HG03060 (cell line): ENCODE measurements around the gene SLC6A12.
"Not testable (repeated sequence)": the region's sequence is repeated elsewhere in the genome, so short reads cannot be mapped to it uniquely, and the experiment has no call there.

ENCODE experiments used
- ATAC-seq: cut with Tn5 transposase; IDR thresholded peaks from one replicate; pipeline ENCODE4 v1.9.1; 2021; ENCODE audit warnings: low read depth, moderate number of reproducible peaks; ENCODE audit not compliant: unreplicated experiment

The SLC6A12 gene

DNA sequence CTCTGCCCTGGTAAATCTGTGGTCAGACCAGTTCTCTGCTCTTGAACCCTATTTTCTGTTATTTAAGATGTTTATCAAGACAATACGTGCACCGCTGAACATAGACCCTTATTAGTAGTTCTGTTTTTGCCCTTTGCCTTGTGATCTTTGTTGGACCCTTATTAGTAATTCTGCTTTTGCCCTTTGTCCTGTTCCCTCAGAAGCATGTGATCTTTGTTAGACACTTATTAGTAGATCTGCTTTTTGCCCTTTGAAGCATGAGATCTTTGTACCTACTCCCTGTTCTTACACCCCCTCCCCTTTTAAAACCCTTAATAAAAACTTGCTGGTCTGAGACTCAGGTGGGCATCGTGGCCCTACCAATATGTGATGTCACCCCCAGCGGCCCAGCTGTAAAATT is 22.0 kb upstream of the SLC6A12 start:
- not testable (repeated sequence) for ATAC-seq

DNA sequence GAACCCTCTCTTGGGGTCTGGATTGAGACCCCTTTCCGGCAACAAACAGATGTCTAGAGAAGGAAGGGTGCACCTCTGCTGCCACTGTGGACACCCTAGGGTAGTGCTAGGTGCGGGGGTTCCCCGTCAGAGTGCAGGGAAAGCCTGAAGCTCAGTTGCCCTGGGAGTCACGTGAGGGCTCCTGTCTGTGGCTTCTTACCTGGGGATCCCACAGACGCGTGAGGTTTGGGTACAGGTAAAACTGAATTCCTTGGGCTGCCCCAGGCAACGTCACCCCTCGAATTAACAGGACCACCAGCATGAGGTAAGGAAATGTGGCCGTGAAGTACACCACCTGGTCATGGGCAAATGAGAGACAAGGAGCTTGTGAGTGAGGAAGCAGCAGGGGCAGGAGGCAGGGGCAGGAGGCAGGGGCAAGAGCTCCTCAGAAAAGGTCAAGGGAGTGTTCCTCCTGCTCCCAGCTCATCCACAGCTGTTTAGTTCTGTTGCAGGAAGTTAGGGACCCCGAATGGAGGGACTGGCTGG is 21.0 kb upstream of the SLC6A12 start:
- no peak for ATAC-seq

DNA sequence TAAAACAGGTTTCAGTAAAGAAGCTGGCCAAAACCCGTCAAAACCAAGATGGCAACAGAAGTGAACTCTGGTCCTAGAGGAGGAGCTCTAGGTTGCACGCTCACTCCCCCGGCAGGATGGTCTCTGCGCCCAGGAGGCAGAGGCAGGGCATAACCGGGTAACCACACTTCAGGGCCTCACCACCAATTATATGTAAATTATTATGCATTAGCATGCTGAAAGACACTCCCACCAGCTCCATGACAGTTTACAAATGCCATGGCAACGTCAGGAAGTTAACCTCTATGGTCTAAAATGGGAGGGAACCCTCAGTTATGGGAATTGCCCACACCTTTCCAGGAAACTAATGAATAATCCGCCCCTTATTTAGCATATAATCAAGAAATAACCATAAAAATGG is 20.1 kb upstream of the SLC6A12 start:
- no peak for ATAC-seq

DNA sequence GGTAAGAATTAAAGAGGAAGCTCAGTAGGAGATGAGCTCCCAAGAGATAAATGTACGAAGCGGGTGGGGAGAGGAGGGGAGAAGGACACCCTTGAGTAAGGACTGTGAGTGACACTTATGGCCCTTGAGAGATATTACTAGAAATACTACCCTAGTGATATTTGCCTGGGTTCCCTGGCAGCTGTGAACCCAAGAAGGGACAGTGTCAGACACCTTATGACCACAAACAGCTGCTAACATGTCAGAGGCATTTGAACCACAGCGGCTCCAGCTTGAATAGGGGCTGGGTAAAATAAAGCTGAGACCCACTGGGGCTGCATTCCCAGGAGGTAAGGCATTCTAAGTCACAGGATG is 19.6 kb upstream of the SLC6A12 start:
- ATAC-seq: no peak

DNA sequence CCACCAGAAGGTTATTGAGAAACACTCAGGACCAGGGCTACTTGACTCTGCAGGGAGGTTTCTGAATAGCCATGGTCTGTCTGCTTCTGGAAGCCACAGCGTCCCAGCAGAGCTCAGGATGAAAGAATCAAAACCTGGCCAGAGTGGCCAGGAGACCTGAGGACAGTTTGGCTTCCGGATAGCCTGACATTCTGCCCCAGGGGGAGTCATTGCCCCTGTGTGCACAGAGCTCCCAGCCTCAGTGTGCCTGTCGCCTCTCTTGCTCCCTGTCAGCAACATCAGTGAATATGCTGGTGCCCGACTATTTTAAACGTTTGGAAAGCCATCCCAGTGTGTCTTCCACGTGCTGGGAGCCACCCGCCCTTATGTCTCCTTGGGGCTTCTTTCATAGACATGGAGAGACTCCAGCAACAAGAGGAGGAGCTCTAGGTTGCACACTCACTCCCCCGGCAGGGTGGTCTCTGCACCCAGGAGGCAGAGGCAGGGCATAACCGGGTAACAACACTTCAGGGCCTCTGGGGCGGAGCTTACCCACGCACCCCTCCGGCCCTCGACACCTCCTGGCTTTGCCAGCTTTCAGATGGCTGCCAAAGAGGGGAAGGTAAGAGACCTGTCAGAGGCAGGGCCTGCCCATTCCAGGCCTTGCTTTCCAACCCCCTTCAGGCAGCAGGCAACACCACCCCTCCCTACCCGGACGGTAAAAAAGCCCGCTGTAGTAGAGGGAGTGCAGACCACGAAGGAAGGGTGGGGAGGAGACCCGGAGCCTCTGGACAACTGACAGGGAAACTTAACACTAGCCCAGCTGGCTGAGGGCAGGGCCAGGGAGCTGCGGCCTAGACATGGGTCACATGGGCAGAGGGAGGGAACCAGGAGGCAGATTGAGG is 19.0 kb upstream of the SLC6A12 start:
- ATAC-seq: no peak

DNA sequence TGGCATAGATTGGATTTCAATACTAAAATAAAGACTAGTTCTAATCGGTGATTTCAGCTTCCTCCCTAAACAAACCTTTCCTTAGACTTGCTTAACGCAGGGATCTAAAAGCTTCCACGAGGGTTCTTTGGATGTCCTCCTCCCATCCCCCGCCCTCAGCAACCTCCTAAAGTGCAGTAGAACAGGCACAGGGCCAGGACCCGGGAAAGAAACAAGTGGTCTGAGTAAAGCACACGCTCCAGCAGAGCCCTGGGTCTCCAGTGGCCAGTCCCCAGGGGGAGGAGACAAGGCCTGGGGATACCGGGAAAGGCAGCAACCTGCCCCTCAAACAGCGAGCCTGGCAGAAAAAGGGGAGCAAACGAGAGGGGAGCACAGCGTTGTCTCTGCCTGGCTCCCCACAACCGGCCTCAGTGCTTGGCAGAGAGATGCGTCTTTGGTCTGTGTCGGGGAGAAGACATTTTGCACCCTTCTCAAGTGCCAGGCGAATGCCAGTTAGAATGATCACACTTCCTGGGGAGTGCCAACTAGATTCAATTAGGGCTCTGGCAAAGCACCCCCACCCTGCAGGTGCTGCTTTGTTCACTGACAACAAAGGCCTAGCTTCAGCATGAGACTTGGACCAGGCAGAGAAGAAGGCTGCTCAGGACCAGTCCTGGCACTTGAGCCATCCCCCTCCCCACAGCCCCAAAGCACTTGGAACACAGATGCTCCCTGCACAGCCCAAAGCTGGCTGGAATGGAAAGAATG is 17.1 kb upstream of the SLC6A12 start:
- ATAC-seq: no peak

DNA sequence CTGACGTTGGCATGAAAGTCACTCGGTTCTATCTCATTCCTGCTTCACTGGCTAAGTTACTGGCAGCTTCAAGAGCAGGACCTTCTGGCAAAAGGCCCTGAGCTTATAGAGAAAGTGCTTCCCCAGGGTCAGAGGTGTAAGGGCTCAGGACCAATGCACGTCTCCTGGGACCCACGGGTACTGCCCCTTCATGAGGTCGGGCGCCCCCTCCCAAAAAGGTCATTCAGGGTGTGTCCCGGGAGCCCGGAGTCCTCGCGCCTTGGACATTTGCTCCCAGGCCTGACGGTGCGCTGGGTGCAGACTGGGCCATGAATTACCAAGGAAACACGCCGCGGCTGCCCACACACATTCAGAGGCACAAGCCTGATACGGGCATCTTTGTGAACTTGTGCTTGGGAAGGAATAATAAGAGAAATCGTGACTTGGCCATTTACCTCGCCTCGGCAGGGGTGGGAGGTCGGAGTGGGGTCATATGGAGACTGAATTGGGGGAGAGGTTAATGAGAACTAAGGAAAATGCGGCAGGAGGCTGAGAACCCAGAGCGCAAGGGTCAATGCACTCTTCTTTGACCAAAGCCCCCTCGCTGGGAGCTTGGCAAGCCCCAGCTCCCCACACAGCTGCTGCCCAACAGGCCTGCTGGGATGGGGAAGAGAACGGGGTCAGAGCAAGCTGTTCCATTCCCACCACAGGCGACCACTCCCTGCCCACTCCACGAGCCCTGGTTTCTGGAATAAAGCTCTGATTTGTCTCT is 15.7 kb upstream of the SLC6A12 start:
- no peak for ATAC-seq

DNA sequence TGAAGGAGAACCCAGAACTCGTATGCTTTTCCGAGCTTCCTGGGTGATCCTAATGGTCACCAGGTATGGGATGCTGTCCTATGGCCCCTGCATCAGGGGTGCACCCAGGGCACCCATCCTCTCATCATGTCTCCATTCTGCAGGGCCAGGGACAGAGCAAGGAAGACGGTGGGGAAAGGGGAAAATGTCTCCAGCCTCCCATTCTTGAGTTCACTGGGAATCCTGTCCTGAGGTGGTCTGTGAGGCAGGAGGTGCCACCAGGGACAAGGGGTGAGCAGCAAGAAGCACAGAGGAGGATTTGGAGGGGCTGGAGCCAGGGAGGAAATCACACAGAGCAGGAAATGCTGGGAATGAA is 14.9 kb upstream of the SLC6A12 start:
- no peak for ATAC-seq

DNA sequence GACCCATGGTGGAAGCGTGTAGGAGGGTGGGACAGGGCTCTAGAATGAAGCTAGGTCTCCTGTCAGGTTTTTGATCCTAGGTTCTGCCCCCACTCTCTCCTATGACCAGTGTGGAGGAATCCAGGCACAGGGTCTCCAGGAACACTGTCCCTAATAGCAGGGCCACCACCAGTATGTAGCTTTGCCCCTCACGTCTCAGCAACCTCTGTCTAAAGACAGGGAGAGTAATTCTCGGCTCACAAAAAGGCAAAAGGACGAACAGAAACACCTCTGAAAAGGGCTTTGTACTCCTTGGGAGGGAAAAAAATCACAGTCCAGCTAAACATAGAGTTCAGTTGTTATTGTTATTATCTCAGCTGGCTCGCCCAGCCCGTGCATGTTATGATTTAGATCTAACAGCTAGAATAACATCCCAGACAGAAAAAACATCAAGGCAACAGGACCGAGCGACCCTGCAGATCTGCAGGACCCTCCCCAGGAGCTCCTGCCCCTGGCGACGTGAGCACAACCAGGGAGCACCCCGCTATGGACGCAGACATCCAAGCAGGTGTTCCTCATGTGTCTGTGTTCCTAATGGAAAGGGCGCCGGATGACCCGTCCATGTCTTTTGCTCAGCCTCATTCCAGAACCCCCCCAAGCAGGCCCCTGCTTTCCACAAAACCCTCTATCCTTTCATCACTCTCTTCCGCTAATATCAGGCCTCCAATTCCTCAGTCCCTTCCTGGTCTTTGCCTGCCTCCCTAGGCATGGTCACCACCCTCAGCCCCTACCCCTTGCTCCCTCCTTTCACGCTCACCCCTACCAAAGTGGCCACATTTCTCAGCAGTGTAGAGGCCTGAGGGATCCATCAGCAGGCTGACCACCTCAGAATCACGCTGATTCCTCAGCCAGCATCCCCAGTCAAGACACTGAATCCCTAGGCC is 14.2 kb upstream of the SLC6A12 start:
- no peak for ATAC-seq

DNA sequence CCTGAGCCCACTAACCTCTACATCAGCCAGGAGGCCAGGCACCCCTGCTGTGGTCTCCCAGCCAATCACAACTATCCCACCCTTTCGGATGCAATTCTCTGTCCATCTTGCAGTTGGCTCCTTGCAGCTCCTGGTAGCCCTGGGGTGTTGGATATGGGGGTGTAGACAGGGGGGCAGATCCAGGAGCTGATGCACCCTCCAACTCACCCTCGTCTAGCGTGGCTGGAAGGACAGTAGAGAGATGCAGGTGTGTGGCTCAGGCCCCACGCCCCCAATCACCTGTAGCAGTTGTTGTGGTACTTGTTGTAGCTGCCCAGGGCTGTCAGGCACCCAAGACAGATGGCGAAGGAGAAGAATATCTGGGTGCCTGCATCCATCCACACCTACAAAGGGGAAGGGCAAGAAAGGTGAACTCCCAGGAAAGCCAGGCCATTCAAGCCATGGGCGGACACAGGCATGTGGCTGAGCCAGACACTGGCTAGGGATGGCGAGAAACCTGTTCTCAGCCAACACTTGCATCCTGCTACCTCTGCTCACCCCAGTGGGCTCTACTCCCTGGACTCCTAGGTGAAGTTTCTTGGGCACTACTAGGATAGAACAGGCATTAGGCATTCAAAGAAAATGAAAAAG is 13.4 kb upstream of the SLC6A12 start:
- no peak for ATAC-seq

DNA sequence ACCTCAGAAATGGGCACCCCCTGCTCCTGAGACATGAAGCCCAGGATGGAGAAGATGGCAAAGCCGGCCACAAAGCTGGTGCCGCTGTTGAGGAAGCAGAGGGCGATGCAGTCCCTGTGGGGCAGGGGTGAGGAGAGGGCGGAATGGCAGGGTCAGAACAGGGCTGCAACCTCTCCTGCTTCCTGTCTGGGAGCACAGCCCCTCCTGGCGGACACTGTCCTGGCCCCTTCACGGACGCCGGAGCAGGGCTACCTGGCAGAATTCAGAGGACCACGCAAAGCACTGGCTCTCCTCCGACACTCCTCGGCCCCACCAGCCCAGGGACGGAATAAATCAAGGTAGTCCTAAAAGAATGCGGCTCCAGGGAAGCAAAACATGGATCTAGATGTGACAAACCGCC is 12.4 kb upstream of the SLC6A12 start:
- ATAC-seq: no peak

DNA sequence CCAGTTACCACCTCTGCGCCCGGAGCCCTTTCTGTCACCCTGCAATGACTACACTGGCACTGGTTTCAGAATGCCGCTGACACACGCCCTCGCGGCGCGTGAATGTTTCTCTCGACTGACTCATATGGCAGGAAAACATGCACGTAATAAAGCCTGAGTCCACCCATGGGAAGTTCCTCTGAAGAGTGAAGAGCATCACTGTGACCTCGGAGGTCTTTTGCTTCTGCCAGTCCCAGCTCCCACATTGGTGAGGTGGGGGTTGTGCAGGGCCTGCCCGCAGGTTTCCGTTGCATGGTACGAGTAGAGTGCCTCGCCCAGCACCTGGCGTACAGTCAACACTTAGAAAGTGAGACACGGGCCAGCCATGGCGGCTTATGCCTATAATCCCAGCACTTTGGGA is 11.1 kb upstream of the SLC6A12 start:
- ATAC-seq: no peak

DNA sequence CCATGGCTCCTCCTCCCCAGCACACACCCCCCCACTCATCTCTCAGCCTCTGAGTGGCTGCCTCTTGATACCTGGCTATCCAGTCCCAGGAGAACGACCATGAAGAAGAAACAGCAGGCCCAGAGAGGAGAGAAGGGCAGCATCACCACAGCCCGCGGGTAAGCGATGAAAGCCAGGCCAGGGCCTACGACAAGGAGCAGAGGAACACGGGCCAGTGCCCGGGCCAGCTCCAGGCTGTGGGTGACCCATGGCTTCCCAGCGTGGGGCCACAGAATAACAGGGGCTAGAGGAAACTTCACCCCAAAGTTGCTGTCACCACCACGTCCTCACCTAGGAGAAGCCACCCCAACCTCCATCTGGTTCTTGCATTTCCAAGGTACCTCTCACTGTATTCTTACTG is 10.4 kb upstream of the SLC6A12 start:
- ATAC-seq: no peak

DNA sequence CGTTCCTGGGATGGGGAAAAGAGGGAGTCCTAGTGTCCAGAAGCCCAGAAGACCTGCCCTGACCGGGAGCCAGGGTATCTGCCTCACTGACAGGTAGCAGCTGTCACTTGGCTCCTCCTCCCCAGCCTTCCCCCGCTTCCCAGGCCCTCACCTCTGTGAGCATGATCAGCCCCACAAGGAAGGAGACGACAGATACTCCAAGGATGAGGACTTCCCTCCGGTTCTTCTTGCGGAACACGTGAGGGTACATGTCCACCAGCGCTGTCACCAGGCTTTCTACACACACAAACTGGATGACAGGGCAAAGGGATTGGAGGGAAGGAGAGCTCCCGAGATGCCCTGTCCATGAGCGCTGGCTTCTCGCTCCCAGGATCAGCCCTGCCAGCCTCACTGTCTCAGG is 9.9 kb upstream of the SLC6A12 start:
- ATAC-seq: no peak

DNA sequence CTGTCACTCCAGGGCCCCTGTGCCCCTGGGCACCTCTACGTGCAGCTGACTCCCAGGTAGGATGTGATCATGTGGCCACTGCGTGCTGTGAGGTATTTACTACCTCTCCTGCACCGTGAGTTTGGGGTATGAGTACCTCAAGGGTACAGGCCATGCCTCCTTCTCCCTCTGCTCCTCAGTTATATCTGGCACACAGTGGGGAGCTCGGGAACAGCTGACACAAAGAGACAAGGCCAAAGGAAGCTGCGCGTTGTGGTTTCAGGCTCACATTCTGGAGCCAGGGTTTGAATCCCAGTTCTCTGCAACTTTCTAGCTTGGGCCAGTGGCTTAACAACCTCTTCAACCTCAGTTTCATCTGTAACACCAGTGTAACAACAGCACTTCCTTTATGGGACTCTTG is 7.8 kb upstream of the SLC6A12 start:
- ATAC-seq: no peak

DNA sequence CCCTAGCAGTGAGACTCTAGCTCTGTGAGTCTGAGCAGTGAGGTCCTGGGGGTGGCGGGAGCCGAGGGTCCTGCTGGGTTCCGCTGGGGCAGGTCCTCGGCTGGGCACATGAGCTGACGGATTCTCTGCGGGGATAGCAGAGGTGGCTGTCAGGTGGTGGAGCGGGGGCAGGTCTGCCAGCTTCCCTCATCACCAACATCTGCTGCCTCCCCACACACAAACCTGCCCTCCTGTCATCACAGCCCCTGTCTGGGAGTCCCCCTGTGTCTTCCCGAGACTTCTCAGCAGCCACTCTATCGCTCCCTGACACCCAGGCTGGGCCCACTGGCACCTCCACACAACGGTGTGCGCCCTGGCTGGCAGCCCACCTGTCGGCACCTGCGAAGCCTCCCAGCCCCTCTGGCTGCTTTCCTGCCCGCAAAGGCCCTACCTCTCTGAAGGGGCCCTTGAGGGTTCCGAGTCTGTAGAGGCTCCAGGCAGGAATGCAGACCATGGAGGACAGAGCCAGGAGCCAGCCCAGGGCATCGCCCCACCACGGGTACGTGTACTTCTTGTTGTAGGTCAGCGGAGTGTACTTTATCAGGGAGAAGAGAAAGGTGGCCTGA is 7.1 kb upstream of the SLC6A12 start:
- no peak for ATAC-seq

DNA sequence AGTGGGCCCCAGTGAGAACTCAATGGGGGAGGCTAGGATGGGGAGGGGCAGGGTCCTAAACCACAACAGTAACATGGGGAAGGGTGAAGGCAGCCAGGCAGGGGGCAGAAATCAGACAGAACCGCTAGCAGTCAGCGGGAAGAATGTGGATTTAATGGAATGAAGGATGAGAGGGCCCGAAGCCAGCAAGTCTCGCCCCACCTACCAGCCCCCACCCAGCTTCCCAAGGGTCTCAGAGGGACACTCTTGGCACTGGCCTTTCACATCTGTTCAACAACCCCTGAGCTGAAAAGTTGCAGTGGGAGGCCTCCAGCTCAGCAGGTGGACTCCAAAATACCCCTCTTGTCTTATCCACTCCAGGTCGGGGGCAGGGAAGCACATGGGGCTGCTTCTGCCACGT is 6.5 kb upstream of the SLC6A12 start:
- no peak for ATAC-seq

DNA sequence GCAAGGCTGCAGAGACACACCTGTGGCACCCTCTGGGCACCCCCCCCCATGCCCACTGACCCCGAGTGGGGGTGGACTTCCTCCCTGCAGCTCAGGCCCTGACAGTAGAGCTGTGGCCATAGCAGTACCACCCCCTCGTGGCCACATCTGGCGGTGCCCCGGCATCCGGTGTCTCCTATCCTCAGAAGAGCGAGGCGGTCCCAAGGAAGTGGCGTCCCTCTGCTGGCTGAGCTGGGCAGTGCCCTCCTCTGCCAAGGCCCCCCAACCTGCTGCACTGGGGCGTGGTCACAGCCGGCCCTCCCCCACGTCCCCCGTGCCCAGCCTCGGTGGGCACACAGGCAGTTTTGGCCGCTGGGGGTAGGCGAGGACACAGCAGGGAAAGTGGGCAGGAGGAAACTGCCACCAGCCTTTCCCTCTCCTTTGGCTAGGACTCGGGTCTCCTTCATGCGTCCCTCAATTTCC is 6.0 kb upstream of the SLC6A12 start:
- ATAC-seq: no peak
